BLaER1 treated with 17β-estradiol and CSF1 and Interleukin-3, amounts not matched to agents 10 nM and 100 nM (cell line): ENCODE data around the gene PPP2R3B.
A peak's percentile ranks its signal among the peaks of the same experiment; 100 is the strongest.
"Not testable (repeated sequence)": the region's sequence is repeated elsewhere in the genome, so short reads cannot be mapped to it uniquely, and the experiment has no call there.

Source experiments
- H3K27ac ChIP-seq, 11 experiments: shearing (Covaris generic); formaldehyde crosslinking; 2 replicates each; pipeline ENCODE4 v1.8.1; 2022
- H3K27me3 ChIP-seq, 11 experiments: shearing (Covaris generic); formaldehyde crosslinking; 2 replicates each; pipeline ENCODE4 v1.8.1; 2022
- H3K36me3 ChIP-seq, 11 experiments: shearing (Covaris generic); formaldehyde crosslinking; 2 replicates each; pipeline ENCODE4 v1.8.1; 2022
- H3K4me1 ChIP-seq, 10 experiments: shearing (Covaris generic); formaldehyde crosslinking; 2 replicates each; pipeline ENCODE4 v1.8.1; 2022
- H3K4me2 ChIP-seq, 11 experiments: shearing (Covaris generic); formaldehyde crosslinking; 2 replicates each; pipeline ENCODE4 v1.8.1; 2022
- H3K4me3 ChIP-seq, 10 experiments: shearing (Covaris generic); formaldehyde crosslinking; 2 replicates each; pipeline ENCODE4 v1.8.1; 2022
- H3K9ac ChIP-seq, 11 experiments: shearing (Covaris generic); formaldehyde crosslinking; 2 replicates each; pipeline ENCODE4 v1.8.1; 2022
- H3K9me3 ChIP-seq, 11 experiments: shearing (Covaris generic); formaldehyde crosslinking; replicated peaks in 1 of 11; 2 replicates each; pipeline ENCODE4 v1.8.1; 2022
- H4K20me1 ChIP-seq, 11 experiments: shearing (Covaris generic); formaldehyde crosslinking; 2 replicates each; pipeline ENCODE4 v1.8.1; 2022
- Cebpa-rat ChIP-seq, 11 experiments: shearing (Covaris generic); IDR thresholded peaks; 2 replicates each; pipeline ENCODE4 v1.8.1; 2022

Gene PPP2R3B

GRCh38 chrX:391717-392574 lies 5.2 kb upstream of the PPP2R3B start:
- TF ChIP-seq Cebpa-rat (IDR thresholded peaks at IDR 0.05): no peak
- Histone ChIP-seq H3K27me3 (no peaks in the 10 kb centered on the region), H3K4me3 (no peak overlapping the region), H3K36me3 (no peaks in the 10 kb centered on the region), H4K20me1 (no peaks in the 10 kb centered on the region), H3K4me1 (peaks cover 0 to 22% (median 8%) of the 10 kb centered on the region in 10 experiments; a peak in 14 of 20 replicates), H3K9me3 (no peaks in the 10 kb centered on the region), H3K4me2 (no peak overlapping the region), H3K27ac (no peak overlapping the region), H3K9ac (no peak overlapping the region)

GRCh38 chrX:390459-390858 lies 3.8 kb upstream of the PPP2R3B start:
- H3K27me3 ChIP-seq: no peaks in the 10 kb centered on the region
- H3K4me1 ChIP-seq: peaks cover 5 to 21% (median 12%) of the 10 kb centered on the region in 10 experiments; a peak in 18 of 20 replicates
- H3K27ac ChIP-seq: no peak overlapping the region
- H3K4me3 ChIP-seq: no peak overlapping the region
- no peaks in the 10 kb centered on the region for H4K20me1 ChIP-seq
- H3K36me3 ChIP-seq: no peaks in the 10 kb centered on the region
- no peak overlapping the region for H3K9ac ChIP-seq
- no peak overlapping the region for H3K4me2 ChIP-seq
- no peak for TF ChIP-seq Cebpa-rat (IDR thresholded peaks at IDR 0.05)
- no peaks in the 10 kb centered on the region for H3K9me3 ChIP-seq

GRCh38 chrX:389021-389441 lies 2.3 kb upstream of the PPP2R3B start:
- Histone ChIP-seq H3K9ac (peak overlapping the region in 1 of 11 experiments; percentile 30; a peak in 1 of 22 replicates), H3K27ac (no peak overlapping the region), H3K36me3 (no peaks in the 10 kb centered on the region; a peak in 1 of 22 replicates), H3K9me3 (no peaks in the 10 kb centered on the region), H3K27me3 (no peaks in the 10 kb centered on the region), H3K4me2 (no peak overlapping the region), H3K4me1 (peaks cover 5 to 33% (median 14%) of the 10 kb centered on the region in 10 experiments; a peak in 18 of 20 replicates), H3K4me3 (no peak overlapping the region), H4K20me1 (no peaks in the 10 kb centered on the region)
- TF ChIP-seq Cebpa-rat (IDR thresholded peaks at IDR 0.05): no peak

GRCh38 chrX:387729-388128 lies 1.0 kb upstream of the PPP2R3B start:
- no peaks in the 10 kb centered on the region for H3K27me3 ChIP-seq
- peak overlapping the region in 10 of 11 experiments; percentile 96 to 100 (median 99); a peak in 21 of 22 replicates for H3K27ac ChIP-seq
- H3K4me3 ChIP-seq: peak overlapping the region; percentile 83 to 97 (median 94)
- no peaks in the 10 kb centered on the region for H4K20me1 ChIP-seq
- H3K9ac ChIP-seq: peak overlapping the region; percentile 93 to 100 (median 99)
- H3K36me3 ChIP-seq: peaks cover 0 to 5% (median 0%) of the 10 kb centered on the region in 11 experiments; a peak in 1 of 22 replicates
- peak overlapping the region; percentile 59 to 93 (median 83) for H3K4me2 ChIP-seq
- no peak for TF ChIP-seq Cebpa-rat (IDR thresholded peaks at IDR 0.05)
- no peaks in the 10 kb centered on the region for H3K9me3 ChIP-seq
- peaks cover 5 to 27% (median 14%) of the 10 kb centered on the region in 10 experiments; a peak in 18 of 20 replicates for H3K4me1 ChIP-seq

GRCh38 chrX:386239-386767 lies 404 bp downstream of the PPP2R3B start:
- H3K4me2 ChIP-seq: peak overlapping the region; percentile 80 to 96 (median 92)
- no peaks in the 10 kb centered on the region for H3K27me3 ChIP-seq
- H3K4me1 ChIP-seq: peaks cover 5 to 27% (median 14%) of the 10 kb centered on the region in 10 experiments; a peak in 18 of 20 replicates
- no peak for TF ChIP-seq Cebpa-rat (IDR thresholded peaks at IDR 0.05)
- H3K9me3 ChIP-seq: no peaks in the 10 kb centered on the region
- H3K9ac ChIP-seq: peak overlapping the region; percentile 93 to 100 (median 99)
- H4K20me1 ChIP-seq: 0 out of 22 replicates have a peak, but pooled peaks cover 0 to 7% (median 0%) of the 10 kb centered on the region in 11 experiments
- H3K36me3 ChIP-seq: peaks cover 0 to 7% (median 0%) of the 10 kb centered on the region in 11 experiments; a peak in 1 of 22 replicates
- H3K27ac ChIP-seq: peak overlapping the region; percentile 96 to 100 (median 99)
- peak overlapping the region; percentile 83 to 97 (median 94) for H3K4me3 ChIP-seq

GRCh38 chrX:385736-386135 lies 971 bp downstream of the PPP2R3B start:
- Histone ChIP-seq H3K4me2 (peak overlapping the region; percentile 80 to 96 (median 92)), H3K4me1 (peaks cover 5 to 33% (median 16%) of the 10 kb centered on the region in 10 experiments; a peak in 18 of 20 replicates), H4K20me1 (0 out of 22 replicates have a peak, but pooled peaks cover 0 to 13% (median 0%) of the 10 kb centered on the region in 11 experiments), H3K4me3 (peak overlapping the region; percentile 83 to 97 (median 94)), H3K27ac (peak overlapping the region in 8 of 11 experiments; percentile 97 to 100 (median 100); a peak in 9 of 22 replicates), H3K9ac (peak overlapping the region; percentile 93 to 100 (median 99); a peak in 20 of 22 replicates)
- not testable (repeated sequence) for H3K36me3 ChIP-seq, H3K27me3 ChIP-seq, H3K9me3 ChIP-seq

GRCh38 chrX:384861-385260 lies 1.8 kb downstream of the PPP2R3B start:
- Histone ChIP-seq H3K27ac (no peak overlapping the region), H3K4me2 (no peak overlapping the region), H3K4me3 (no peak overlapping the region), H4K20me1 (0 out of 22 replicates have a peak, but pooled peaks cover 0 to 13% (median 0%) of the 10 kb centered on the region in 11 experiments), H3K9me3 (no peaks in the 10 kb centered on the region), H3K36me3 (peaks cover 0 to 7% (median 0%) of the 10 kb centered on the region in 11 experiments; a peak in 1 of 22 replicates), H3K9ac (no peak overlapping the region), H3K4me1 (peaks cover 5 to 37% (median 17%) of the 10 kb centered on the region in 10 experiments; a peak in 18 of 20 replicates), H3K27me3 (no peaks in the 10 kb centered on the region)
- TF ChIP-seq Cebpa-rat (IDR thresholded peaks at IDR 0.05): no peak

- no peak for TF ChIP-seq Cebpa-rat (IDR thresholded peaks at IDR 0.05)
- H3K4me2 ChIP-seq: peak overlapping the region in 8 of 11 experiments; percentile 42 to 71 (median 62); a peak in 15 of 22 replicates
- H3K4me1 ChIP-seq: peaks cover 12 to 50% (median 36%) of the 10 kb centered on the region in 10 experiments
- peak overlapping the region in 1 of 11 experiments; percentile 40; a peak in 2 of 22 replicates for H3K9ac ChIP-seq
- H3K4me3 ChIP-seq: no peak overlapping the region
- peaks cover 21 to 60% (median 44%) of the 10 kb centered on the region in 11 experiments for H4K20me1 ChIP-seq
- H3K27me3 ChIP-seq: peaks cover 24 to 29% (median 28%) of the 10 kb centered on the region in 11 experiments
- H3K9me3 ChIP-seq: no peaks in the 10 kb centered on the region
- H3K36me3 ChIP-seq: 0 out of 22 replicates have a peak, but pooled peaks cover 0 to 7% (median 0%) of the 10 kb centered on the region in 11 experiments
- peak overlapping the region in 1 of 11 experiments; percentile 36; a peak in 1 of 22 replicates for H3K27ac ChIP-seq
Observed at GRCh38 chrX:378443-378842, 8.3 kb downstream of the PPP2R3B start.

GRCh38 chrX:376206-376605 lies 10.5 kb downstream of the PPP2R3B start:
- not testable (repeated sequence) for H3K9ac ChIP-seq, H3K4me3 ChIP-seq, H3K27ac ChIP-seq, H3K36me3 ChIP-seq, H3K4me2 ChIP-seq, H3K9me3 ChIP-seq
- Histone ChIP-seq H3K27me3 (peaks cover 46 to 51% (median 50%) of the 10 kb centered on the region in 11 experiments), H4K20me1 (peaks cover 31 to 81% (median 66%) of the 10 kb centered on the region in 11 experiments), H3K4me1 (peaks cover 21 to 71% (median 58%) of the 10 kb centered on the region in 10 experiments)
